Stimulated activated naive CD4-positive, alpha-beta T cell treated with Interleukin-2 at 50 U/mL for 16 hours (primary cell): ENCODE measurements around the gene LCN2.
"Not testable (repeated sequence)": the region's sequence is repeated elsewhere in the genome, so short reads cannot be mapped to it uniquely, and the experiment has no call there.

Source experiments
- DNase-seq: peaks from one replicate; lab custom pipeline; 2025; lab: John Stamatoyannopoulos, UW

The LCN2 gene

DNA sequence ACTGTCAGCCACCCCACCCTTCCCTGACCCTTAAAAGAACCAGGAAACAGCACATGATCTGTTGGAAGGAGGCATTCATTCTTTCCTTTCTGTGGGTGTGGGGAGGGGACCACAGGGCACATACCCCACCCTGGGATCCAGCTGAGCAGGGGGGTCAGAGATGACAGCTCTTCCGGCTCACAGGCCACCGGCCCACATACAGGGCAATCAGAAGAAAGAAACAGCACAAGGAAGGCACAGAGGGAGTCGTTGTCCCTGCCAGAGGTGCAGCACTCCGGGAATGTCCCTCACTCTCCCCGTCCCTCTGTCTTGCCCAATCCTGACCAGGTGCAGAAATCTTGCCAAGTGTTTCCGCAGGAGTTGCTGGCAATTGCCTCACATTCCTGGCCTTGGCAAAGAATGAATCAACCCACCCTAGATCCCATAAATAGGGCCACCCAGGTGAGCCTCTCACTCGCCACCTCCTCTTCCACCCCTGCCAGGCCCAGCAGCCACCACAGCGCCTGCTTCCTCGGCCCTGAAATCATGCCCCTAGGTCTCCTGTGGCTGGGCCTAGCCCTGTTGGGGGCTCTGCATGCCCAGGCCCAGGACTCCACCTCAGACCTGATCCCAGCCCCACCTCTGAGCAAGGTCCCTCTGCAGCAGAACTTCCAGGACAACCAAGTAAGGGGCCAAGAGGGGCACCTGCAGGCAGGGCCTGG, at the start of gene LCN2:
Gene LCN2 (plus strand): TSS at position 453 of the 701 bp plus-strand sequence. CDS start 73 bp downstream, at position 526.
- no peak for DNase-seq

DNA sequence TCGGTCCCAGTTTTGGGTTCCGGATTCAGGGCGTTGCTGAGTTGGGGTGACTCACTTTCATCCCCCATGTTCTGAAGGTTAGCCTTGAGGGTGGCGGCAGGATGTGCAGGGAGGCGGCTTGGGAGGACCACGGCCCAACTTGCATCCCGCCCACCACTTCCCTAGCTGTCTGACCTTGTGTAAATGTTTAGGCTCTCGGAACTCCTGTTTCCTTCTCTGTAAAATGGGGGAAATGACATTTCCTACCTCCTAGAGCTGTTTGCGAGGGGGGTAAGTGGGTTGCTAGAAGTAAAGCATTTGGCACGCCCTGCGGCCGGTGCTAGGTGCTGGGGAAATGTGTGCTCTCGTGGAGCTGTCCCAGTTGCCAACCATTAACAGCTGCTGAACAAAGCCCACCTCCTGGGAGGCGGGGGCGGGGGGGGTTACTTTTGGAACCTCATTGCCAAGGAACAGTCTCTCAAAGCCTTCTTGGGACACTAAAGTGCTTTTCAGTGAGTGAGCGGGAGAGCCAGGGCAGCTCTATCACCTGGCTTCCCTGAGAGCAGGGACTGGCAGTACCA, 49.2 kb upstream of the LCN2 start:
- DNase-seq, result no peak

DNA sequence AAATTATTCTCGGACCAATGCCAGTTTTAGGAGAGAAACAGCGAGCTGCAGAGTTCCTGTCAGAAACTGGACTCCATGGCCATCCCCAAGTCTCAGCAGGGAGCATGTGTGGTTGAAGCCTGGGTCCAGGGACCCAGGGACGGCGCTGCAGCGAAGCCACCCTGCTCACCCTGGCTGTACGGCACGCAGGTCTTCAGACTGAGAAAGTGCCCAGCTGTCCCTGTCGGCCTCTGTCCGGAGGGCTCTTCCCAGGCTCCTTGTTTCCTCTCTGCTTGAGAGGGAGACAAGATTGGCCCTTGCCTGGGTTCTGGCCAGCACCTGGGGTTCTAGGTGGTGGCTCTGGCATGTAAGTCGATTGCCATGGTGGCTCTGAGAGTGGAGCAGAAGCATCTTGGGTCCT, 48.7 kb upstream of the LCN2 start:
- no peak for DNase-seq

DNA sequence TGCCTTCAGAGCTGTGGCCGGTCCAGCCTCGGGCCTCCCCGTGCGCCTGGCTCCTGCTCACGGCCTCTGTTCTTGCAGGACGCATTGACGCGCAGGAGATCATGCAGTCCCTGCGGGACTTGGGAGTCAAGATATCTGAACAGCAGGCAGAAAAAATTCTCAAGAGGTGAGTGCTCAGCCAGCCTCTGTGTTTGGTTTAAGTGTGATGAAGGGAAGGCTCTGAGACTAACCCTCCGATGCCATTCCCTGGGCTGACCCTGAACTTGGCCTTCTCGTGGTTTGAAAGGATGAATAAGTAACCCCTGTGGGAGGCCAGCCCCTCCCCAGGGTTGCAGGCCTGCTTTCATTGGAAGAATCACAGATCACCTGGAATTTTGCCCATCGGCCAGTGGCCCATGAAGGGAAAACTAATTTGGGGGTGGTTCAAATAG, 48.0 kb upstream of the LCN2 start:
- no peak for DNase-seq

DNA sequence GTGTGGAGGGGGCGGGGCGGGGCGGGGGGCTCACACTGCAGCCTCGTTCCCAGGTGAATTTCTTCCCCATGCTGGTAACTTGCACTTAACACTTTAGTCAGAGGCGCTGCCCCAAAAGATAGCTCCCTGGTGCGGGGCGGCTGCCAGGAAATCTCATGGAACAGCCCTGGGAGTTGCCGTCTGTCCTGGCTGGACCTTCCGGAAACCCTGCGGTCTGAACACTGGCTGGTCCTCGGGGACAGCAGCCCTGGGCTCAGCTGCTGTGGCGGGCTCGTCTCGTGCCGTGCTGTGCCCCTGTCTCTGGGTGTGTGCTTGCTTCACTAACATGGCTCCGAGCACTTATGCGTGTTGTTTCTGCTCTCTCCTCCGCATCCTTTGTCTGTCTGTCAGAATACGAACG, 47.6 kb upstream of the LCN2 start:
- DNase-seq, result no peak

DNA sequence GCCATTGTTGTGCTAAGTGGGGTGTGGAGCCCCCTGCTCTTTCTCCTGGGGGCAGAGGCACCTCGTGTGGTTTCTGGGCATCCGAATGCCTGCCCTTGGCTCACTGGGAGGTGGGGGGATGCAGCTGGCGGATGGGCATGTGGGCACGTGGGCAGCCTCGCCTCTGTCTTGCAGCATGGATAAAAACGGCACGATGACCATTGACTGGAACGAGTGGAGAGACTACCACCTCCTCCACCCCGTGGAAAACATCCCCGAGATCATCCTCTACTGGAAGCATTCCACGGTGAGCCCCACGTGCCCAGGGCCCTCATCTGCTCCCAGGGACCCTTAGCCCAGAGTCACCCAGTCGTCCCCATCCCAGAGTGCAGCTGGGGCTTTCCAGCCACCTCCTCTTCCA, 47.1 kb upstream of the LCN2 start:
- no peak for DNase-seq

DNA sequence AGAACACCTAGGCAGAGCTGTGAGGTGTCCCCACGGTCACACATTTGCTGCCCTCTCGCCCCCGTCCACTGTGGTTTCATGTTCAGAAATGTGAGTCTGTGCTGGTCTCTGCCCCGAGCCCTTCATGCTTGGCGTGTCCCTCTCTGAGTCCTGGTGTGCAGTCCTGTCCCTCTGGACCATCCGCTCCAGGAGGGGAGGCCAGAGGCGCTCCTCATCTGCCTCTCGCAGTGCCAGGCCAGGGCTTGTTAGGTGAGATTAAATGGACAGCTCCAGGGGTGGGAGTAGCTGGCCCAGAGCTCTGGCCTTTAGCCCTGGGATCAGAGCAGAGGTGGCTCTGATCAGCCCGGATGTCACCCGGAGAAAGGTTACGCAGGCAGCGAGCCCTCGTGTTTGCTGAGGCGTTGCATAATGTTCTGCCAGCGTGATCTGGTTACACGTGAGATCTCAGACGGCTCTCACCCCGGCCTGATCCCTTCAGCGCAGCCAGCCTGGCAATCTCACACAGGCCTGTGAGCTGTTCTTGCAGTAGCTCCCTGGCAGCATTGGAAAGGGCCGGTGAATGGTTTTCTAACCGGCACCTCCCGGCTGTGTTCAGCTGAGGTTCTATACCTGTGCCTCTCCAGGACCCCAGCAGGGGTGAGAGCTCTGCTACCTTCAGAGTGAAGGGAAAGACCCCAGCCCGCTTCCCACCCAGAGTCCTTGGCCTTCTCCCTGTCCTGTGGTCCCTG, 46.2 kb upstream of the LCN2 start:
- DNase-seq, result no peak

DNA sequence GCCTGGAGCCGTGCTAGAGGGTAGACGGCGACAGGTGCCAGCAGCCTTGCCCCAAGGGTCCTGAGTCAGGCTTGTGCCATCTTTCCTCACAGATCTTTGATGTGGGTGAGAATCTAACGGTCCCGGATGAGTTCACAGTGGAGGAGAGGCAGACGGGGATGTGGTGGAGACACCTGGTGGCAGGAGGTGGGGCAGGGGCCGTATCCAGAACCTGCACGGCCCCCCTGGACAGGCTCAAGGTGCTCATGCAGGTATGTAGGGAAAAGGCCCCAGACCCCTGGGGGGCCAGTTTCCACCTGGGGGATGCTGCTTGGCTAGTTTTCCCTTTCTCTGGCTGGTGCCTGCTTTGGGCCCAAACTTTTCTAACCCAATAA, 45.7 kb upstream of the LCN2 start:
- no peak for DNase-seq

DNA sequence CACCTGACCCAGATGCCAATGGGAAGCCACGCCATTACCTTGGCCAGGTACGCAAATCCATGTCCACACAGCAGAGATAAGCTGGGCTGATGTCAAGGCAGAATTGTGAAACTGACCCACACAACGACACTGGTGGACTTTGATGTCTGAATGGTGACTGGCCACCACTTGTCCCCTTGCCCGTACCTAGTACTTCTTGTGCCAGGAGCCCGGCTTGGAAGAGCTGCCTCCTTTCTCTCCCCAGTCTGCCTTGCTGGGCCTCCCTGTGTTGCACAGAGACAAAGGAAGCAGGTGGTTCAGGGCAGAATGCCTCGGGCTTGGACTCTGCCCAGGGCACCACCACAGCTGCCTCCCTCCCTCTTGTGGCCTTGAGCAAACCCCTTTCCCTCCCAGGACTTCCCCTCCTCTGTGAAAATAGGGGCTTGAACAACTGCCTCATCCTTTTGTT, 45.1 kb upstream of the LCN2 start:
- no peak for DNase-seq

DNA sequence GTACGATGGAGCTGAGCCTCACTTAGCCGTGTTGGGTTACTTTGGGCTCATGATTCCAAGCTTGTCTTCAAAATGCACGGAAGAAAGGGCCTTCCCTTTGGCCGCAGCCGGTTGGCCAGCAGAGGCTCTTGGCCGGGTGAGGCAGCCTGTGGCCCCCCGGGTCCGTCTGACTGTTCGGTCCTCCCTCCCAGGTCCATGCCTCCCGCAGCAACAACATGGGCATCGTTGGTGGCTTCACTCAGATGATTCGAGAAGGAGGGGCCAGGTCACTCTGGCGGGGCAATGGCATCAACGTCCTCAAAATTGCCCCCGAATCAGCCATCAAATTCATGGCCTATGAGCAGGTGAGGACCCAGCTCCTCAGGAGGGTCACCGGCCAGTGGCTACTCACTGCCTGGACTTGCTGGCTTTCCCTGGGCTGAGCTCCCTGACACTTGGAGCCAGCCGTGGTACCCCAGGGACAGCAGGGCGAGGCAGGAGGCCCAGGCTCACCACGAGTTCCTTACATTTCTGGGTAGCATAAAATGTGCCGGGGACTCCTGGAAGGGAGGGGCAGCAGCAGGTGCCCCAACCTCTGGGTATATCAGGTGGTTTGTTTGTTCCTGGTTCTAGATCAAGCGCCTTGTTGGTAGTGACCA, 43.6 kb upstream of the LCN2 start:
- DNase-seq, result no peak

DNA sequence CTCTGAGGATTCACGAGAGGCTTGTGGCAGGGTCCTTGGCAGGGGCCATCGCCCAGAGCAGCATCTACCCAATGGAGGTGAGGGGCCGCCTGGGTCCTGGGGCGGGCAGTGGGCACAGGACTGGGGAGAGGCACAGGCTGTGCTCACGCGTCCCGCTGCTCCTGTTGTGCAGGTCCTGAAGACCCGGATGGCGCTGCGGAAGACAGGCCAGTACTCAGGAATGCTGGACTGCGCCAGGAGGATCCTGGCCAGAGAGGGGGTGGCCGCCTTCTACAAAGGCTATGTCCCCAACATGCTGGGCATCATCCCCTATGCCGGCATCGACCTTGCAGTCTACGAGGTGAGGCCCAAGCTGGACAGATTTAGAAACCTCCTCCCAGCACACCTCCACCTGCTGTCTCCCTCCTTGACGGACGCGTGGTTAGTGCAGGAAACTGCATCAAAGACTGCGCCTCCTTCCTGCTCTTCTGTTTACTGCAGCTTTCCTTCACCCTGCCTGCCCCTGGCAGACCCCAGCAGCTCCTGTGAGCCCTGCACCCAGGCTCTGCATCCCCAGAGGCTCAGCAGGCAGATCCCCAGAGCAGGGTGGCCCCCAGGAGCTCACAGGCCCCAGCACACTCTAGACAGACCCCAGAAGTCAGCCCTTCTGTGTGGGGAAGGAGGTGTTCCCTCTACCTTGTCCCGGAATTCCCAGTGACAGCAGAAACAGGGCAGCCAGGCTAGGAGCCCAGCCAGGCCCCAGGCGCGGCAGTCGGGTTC, 42.9 kb upstream of the LCN2 start:
- DNase-seq, result no peak

DNA sequence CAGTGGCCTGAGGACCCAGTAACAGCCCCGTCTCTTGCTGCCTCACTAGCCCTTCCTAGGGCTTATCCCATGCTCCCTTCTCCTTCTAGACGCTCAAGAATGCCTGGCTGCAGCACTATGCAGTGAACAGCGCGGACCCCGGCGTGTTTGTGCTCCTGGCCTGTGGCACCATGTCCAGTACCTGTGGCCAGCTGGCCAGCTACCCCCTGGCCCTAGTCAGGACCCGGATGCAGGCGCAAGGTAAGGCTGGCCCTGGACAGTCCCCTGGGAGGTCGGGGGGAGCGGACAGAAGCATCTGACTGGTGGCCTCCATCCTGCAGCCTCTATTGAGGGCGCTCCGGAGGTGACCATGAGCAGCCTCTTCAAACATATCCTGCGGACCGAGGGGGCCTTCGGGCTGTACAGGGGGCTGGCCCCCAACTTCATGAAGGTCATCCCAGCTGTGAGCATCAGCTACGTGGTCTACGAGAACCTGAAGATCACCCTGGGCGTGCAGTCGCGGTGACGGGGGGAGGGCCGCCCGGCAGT, 42.2 kb upstream of the LCN2 start:
- no peak for DNase-seq

DNA sequence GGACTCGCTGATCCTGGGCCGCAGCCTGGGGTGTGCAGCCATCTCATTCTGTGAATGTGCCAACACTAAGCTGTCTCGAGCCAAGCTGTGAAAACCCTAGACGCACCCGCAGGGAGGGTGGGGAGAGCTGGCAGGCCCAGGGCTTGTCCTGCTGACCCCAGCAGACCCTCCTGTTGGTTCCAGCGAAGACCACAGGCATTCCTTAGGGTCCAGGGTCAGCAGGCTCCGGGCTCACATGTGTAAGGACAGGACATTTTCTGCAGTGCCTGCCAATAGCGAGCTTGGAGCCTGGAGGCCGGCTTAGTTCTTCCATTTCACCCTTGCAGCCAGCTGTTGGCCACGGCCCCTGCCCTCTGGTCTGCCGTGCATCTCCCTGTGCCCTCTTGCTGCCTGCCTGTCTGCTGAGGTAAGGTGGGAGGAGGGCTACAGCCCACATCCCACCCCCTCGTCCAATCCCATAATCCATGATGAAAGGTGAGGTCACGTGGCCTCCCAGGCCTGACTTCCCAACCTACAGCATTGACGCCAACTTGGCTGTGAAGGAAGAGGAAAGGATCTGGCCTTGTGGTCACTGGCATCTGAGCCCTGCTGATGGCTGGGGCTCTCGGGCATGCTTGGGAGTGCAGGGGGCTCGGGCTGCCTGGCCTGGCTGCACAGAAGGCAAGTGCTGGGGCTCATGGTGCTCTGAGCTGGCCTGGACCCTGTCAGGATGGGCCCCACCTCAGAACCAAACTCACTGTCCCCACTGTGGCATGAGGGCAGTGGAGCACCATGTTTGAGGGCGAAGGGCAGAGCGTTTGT, 41.6 kb upstream of the LCN2 start:
- DNase-seq, result no peak

DNA sequence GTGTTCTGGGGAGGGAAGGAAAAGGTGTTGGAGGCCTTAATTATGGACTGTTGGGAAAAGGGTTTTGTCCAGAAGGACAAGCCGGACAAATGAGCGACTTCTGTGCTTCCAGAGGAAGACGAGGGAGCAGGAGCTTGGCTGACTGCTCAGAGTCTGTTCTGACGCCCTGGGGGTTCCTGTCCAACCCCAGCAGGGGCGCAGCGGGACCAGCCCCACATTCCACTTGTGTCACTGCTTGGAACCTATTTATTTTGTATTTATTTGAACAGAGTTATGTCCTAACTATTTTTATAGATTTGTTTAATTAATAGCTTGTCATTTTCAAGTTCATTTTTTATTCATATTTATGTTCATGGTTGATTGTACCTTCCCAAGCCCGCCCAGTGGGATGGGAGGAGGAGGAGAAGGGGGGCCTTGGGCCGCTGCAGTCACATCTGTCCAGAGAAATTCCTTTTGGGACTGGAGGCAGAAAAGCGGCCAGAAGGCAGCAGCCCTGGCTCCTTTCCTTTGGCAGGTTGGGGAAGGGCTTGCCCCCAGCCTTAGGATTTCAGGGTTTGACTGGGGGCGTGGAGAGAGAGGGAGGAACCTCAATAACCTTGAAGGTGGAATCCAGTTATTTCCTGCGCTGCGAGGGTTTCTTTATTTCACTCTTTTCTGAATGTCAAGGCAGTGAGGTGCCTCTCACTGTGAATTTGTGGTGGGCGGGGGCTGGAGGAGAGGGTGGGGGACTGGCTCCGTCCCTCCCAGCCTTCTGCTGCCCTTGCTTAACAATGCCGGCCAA, 40.8 kb upstream of the LCN2 start:
- no peak for DNase-seq

DNA sequence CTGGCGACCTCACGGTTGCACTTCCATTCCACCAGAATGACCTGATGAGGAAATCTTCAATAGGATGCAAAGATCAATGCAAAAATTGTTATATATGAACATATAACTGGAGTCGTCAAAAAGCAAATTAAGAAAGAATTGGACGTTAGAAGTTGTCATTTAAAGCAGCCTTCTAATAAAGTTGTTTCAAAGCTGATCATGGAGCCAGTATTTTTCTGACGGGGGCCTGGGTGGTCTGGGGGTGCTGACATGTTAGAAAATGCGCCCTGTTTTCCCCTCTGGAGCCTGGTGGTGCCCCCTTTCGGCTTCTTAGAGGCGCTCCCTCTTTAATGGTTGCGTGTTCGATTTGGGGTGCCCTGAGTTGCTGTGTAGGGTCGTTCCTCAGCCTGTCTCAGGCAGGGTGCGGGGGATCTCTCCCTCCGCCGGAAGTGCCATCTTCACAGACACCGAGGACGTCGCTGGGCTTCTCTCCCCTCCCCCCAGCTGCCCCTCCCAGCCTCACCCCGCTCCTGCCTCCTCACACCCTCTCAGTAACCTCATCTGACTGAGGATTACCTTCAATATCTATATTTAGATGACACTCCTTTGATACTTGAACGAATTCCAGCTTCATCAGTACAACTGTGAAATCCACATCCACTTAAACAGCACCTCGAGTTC, 40.1 kb upstream of the LCN2 start:
- DNase-seq, result no peak

DNA sequence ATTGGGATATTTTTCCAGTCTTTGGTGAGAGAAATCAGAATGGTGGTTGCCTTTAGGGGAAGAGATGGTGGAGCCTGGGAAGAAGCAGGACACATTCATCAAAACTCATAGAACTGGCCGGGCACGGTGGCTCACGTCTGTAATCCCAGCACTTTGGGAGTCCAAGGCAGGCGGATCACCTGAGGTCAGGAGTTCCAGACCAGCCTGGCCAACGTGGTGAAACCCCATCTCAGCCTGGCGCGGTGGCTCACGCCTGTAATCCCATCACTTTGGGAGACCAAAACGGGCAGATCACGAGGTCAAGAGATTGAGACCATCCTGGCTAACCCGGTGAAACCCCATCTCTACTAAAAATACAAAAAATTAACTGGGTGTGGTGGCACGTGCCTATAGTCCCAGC, 37.5 kb upstream of the LCN2 start:
- not testable (repeated sequence) for DNase-seq

DNA sequence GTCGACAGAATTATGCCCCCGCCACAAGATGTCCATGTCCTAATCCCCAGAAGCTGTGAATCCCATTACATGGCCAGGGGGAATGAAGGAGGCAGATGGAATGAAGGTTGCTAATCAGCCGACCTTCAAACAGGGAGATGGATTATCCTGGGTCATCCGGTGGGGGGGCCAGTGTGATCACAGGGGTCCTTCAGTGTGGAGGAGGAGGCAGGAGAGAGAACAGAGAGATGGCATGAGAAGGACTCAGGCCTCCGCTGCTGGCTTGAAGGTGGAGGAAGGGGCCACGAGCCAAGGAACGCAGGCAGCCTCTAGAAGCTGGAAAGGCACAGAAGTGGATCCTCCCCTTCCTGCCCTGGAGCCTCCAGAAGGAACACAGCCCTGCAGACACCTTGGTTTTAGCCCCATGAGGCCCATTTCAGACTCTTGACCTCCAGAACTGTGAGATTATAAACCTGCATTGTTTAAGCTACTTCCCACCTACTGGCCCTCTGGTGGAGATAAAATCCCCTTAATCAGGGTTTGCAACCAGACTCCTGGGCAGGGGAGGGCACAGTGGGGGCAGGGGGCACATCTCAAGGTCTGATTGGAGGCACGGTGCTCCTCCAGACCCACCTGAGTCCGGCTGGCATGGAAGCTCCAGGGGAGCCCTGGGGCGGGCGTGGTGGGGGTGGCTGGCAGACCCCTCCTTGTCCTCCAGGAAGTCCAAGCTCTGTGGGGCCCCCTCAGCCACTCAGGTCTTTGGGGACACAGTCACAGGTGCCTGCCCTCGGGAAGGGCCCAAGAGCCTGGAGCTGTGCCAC, 35.5 kb upstream of the LCN2 start:
- DNase-seq, result no peak

DNA sequence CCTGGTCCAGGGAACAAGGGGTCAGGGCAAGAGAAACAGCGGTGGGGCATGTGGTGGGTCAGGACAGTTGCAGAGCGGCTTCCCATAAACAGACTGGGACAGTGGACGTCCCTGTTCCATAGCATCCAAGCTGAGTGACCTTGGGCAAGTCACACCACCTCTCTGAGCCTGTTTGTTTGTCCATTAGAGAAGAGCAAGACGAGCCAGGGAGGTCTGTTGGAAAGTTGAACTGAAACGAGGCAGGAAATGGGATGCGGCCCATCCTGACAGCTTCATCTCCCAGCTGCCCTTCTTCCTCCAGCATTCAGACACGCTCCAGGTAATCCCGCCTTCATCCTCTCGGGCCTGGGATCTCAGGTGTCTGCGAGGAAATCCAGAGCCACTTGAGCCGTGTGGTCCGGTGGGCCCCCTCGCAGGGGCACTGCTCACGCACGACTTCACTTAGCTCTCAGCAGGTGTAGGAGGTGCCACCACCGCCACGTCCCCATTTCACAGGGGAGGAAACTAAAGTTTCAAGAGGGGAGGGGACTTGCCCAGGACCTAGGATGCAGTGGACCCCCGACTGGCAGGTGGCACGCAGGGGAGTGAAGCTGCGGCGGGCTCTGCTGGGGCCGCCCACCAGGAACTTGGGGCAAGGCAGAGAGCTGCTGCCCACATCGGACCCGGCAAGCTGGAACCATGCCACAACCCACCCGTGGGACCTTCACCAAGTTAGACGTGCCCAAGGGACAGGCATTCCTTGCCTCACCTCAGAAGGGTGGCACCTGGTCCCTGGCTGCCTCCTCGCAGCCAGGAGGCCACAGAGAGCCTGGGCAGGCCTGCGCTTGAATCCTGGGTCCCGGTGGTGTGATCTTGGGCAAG, 34.7 kb upstream of the LCN2 start:
- no peak for DNase-seq
